Measurements from ENCODE around the gene IDH3G.

DNA sequence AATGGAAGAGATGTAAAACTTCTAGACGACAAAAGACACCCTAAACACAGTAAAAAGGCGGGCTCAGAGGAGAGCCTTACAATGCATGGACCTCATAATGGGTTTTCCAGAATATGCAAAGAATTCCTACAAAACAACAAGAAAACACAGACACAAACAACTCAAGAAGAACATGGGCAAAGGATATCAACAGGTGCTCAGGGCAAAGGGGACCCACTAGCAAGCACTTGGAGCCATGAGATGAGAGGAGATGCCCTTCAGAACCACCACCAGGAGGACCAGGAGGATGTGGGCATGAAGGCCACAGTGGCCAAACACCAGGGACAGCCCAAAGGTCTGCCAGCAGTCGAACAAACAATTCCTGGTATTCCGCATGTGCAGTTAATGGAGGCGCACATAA, 19.0 kb upstream of the IDH3G start:
- TF ChIP-seq CTCF (IDR thresholded peaks at IDR 0.05) (no peak), POLR2A (IDR thresholded peaks at IDR 0.05) (no peak)

Data from testis (tissue), 2 donors.